Measurements from ENCODE around the gene MAPT.
"Not testable (repeated sequence)": the region's sequence is repeated elsewhere in the genome, so short reads cannot be mapped to it uniquely, and the experiment has no call there.

Gene MAPT

DNA sequence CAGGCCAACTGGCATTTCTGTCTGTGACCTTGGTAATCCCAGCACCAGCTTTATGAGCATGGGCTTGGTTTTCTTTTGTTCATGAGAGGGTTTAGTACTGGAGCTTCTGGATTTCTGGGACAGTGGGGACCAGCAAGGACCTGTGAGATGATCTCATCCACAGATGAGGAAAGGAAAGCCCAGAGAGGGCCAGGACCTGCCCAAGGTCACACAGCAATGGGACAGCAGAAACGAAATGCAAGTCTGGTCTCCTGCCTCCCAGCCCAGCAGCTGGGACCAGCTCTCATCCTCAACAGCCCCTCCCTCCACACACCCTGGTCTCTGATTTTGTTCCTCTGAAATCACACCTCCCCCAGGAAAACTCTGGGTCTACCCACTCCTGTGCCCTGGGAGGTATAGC, 42.5 kb upstream of the MAPT start:
- no peak for DNase-seq
- Mint-ChIP-seq H3K27ac (no peak overlapping the region), H3K9me3 (no peaks in the 10 kb centered on the region), H3K36me3 (ENCODE audit: low read depth) (no peaks in the 10 kb centered on the region), H3K27me3 (peaks cover 28% of the 10 kb centered on the region), H3K4me1 (ENCODE audit: low read depth) (peaks cover 4% of the 10 kb centered on the region), H3K4me3 (no peak overlapping the region)

DNA sequence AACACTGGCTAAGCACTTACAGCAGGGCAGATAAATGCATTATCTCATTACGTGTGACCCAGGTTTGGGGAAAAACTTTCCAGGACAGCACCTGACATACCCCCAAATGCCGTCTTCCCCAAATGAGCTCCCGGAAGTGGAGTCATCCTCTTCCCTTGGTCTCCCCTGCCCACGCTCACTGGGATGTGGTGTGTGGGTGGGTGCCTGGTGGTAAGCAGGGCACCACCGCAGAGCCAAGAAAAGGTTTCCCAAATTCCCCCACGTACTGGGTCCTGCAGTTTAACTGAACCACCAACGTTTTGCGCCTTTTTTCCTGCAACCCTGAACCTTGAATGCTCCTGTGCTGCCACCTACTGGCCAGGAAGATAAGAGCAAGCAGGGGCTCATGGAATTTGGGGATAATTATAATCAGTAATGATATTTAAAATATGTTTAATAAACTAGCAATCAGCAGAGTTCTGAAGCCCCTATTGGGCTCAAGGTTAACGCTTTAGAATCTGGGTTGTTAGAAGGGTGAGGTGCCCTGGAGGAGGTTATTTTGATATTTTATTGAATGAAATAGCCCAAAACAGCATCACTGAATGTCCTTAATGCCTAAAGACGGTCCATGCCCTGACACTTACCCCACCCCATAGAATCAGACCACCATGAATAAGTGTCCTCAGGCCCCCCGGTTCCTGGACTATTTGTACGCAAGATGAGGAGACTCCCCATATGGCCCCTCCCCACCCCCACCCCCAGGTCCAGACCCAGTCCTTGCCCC, 41.6 kb upstream of the MAPT start:
- H3K27ac Mint-ChIP-seq = no peak overlapping the region
- H3K36me3 Mint-ChIP-seq (ENCODE audit: low read depth) = no peaks in the 10 kb centered on the region
- no peak overlapping the region for H3K4me3 Mint-ChIP-seq
- DNase-seq = peak; percentile 72
- H3K27me3 Mint-ChIP-seq = peaks cover 31% of the 10 kb centered on the region
- no peaks in the 10 kb centered on the region for H3K9me3 Mint-ChIP-seq
- H3K4me1 Mint-ChIP-seq (ENCODE audit: low read depth) = peaks cover 4% of the 10 kb centered on the region

DNA sequence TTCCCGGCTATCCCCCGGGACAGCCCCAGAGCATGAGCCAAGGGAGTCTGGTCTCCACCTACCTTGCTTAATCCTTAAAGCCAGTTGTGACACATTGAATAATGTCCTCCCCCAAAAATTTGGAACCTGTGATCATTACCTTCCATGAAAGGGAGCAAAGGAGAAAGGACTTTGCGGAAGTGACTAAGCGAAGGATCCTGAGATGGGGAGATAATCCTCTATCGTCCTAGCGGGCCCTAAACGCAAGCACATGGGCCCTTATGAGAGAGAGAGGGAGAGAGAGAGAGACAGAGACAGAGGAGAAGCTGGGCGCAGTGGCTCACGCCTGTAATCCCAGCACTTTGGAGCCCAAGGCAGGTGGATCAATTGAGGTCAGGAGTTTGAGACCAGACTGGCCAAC, 40.1 kb upstream of the MAPT start:
- H3K27ac Mint-ChIP-seq = no peak overlapping the region
- peaks cover 41% of the 10 kb centered on the region for H3K27me3 Mint-ChIP-seq
- H3K4me1 Mint-ChIP-seq (ENCODE audit: low read depth) = peaks cover 4% of the 10 kb centered on the region
- DNase-seq = no peak
- H3K4me3 Mint-ChIP-seq = no peak overlapping the region
- no peaks in the 10 kb centered on the region for H3K36me3 Mint-ChIP-seq (ENCODE audit: low read depth)
- no peaks in the 10 kb centered on the region for H3K9me3 Mint-ChIP-seq

DNA sequence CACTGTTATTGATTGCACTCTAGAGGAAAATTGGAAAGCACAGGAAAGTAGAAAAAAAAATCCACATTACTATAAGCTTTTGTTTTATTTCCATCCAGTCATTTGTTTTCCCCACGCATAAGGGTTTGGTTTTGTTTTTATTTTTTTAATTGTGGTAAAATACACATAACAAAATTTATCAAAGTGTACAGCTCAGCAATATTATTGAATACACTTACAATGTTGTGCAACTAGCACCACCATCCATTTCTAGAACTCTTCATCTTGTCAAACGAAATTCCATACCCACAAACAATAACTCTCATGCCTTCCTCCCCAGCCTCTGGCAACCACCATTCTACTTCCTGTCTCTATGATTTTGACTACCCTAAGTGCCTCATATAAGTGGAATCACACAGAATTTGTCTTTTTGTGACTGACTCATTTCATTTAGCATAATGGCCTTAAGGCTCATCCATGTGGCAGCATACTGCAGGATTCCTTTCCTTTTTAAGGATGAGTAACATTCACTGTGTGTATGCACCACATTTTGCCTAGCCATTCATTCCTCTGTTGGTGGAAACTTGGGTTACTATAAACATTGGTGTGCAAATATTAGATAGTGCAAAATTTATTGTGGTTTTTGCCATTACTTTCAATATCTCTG, 38.5 kb upstream of the MAPT start:
- Mint-ChIP-seq H3K36me3 (ENCODE audit: low read depth) (no peaks in the 10 kb centered on the region), H3K27ac (no peak overlapping the region)

DNA sequence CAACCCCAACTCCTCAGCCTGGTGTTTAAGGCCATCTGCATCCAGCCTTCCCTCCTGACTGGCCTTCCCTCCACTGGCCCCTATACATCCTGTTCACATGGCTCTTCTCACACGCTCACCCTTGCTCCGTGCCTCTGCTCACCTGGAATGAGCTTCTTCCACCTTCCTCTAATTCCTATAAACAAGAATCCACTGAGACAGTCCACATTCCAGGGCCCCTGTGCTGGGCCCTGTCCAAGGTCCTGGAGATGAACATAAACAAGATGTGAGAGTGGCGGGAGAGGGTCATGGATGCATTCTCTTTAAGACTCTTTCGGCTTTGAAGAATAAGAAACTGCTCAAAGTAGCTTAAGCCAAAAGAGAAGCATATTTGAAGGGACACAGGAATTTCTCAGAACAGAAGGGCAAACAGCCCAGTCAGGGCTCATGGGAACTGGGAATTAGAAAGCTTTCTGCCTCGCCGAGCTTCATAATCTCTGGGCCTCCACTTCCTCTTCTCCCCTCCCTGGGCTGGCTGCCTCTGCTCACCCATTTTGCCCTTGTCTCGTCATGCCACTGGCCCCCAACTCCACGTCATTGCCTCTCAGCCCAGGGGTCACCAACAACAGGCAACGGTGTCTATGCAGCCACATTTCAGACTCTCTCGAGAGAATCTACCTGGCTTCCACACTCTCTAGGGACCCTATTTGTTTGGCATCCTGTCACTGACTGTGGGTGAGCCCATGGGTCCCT, 36.2 kb upstream of the MAPT start:
- Mint-ChIP-seq H3K9me3 (no peaks in the 10 kb centered on the region), H3K27me3 (peaks cover 47% of the 10 kb centered on the region), H3K36me3 (ENCODE audit: low read depth) (no peaks in the 10 kb centered on the region), H3K27ac (no peak overlapping the region), H3K4me3 (no peak overlapping the region), H3K4me1 (ENCODE audit: low read depth) (peaks cover 2% of the 10 kb centered on the region)
- no peak for DNase-seq

More for the DNA sequence above, 38.5 kb upstream of the MAPT start:
- Mint-ChIP-seq H3K9me3 (no peaks in the 10 kb centered on the region), H3K4me1 (ENCODE audit: low read depth) (peaks cover 4% of the 10 kb centered on the region), H3K4me3 (no peak overlapping the region), H3K27me3 (peaks cover 49% of the 10 kb centered on the region)
- DNase-seq = no peak

DNA sequence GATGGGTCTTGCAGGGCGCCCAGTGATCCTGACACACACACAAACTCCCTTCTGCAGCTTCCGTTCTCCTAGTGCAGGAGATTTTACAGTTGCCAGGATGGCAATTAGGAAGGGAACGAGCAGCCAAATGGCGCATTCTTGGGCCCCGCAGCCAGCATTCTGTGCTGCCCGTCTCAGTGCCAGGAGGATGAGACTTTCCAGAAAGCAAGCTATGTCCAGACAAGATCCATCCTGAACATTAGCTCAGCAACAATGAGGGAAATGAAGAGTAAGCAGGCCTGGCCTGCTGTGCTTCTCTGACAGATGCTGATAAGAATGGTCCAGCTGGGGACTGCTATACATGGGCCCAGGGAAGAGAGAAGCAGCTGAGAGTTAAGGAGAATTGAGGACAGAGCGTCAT, 33.2 kb upstream of the MAPT start:
- Mint-ChIP-seq H3K9me3 (no peaks in the 10 kb centered on the region), H3K27ac (no peak overlapping the region), H3K4me1 (ENCODE audit: low read depth) (no peaks in the 10 kb centered on the region), H3K4me3 (no peak overlapping the region), H3K36me3 (ENCODE audit: low read depth) (no peaks in the 10 kb centered on the region), H3K27me3 (peaks cover 50% of the 10 kb centered on the region)
- DNase-seq = no peak

DNA sequence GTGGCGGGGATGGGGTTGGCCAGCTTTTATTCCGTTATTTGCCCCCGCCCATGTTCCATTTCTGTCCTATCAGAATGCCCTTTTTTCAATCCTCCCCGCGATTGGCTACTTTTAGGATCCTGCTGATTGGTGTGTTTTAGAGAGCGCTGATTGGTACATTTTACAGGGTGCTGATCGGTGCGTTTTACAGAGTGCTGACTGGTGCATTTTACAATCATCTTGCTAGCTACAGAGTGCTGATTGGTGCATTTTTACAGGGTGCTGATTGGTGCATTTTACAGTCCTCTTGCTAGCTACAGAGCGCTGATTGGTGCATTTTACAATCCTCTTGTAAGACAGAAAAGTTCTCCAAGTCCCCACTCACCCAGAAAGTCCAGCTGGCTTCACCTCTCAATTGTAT, 32.2 kb upstream of the MAPT start:
- H3K4me3 Mint-ChIP-seq; H3K27ac Mint-ChIP-seq; H3K9me3 Mint-ChIP-seq; H3K36me3 Mint-ChIP-seq (ENCODE audit: low read depth); DNase-seq; H3K4me1 Mint-ChIP-seq (ENCODE audit: low read depth): not testable (repeated sequence)
- H3K27me3 Mint-ChIP-seq = peaks cover 50% of the 10 kb centered on the region

DNA sequence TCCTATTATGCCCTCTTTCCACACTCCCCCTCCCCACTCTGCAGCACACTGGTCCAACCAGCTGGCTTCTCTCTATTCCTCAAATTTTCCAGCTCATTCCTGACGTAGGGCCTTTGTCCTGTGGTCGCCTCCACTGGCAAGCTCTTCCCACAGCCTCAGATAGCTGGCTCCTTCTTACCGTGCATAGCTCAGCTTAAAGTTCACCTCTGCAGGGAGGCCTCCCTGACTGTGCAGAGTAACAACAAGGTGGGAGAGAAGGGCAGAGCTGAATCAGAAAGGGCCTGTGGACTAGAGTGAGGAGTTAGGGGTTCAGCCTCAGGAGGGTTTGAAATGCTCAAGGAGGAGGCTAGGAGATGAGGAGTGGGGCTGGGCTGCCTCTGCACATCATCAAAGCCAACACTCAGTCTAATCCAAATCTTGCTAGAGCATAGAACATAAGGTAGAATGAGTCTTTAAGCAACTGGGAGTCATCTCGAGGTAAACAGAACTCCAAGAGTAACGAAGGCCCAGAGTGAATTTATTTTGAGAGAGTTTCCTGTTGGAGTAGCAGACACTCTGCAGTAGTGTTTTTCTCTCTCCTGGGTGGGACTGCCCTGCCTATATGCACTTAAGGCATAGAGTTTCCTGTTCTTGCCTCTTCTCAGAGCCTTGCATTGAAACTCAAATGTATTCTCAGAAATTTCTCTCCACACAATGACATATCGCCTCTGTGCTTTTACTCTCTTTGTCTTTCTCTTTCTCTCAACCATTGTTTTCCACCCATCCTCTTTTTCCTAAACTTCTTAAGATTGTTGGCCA, 30.3 kb upstream of the MAPT start:
- no peak for DNase-seq
- Mint-ChIP-seq H3K9me3 (no peaks in the 10 kb centered on the region), H3K27ac (no peak overlapping the region), H3K27me3 (peaks cover 41% of the 10 kb centered on the region), H3K4me3 (no peak overlapping the region), H3K36me3 (ENCODE audit: low read depth) (no peaks in the 10 kb centered on the region), H3K4me1 (ENCODE audit: low read depth) (no peaks in the 10 kb centered on the region)

DNA sequence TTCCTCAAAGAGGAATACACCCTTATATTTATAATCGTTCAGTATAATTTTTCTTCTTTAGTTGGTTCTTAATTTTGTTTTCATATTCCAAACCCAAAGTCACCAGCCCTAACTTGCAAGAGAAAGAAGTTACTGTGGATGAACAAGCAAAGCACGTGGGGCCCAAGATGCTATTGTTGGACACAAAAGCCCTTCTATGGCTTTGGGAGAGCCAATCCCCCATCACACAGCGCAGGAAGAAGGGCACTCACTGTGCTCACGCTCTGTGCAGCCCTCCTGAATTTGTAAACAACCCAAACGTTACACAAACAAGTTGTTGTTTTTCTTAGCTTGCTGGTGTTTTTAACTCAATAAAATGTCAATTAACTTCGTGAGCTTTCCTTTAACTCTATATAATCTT, 27.2 kb upstream of the MAPT start:
- Mint-ChIP-seq H3K27me3 (peaks cover 27% of the 10 kb centered on the region), H3K27ac (no peak overlapping the region), H3K4me1 (ENCODE audit: low read depth) (peaks cover 7% of the 10 kb centered on the region), H3K36me3 (ENCODE audit: low read depth) (no peaks in the 10 kb centered on the region), H3K9me3 (no peaks in the 10 kb centered on the region), H3K4me3 (no peak overlapping the region)
- no peak for DNase-seq

DNA sequence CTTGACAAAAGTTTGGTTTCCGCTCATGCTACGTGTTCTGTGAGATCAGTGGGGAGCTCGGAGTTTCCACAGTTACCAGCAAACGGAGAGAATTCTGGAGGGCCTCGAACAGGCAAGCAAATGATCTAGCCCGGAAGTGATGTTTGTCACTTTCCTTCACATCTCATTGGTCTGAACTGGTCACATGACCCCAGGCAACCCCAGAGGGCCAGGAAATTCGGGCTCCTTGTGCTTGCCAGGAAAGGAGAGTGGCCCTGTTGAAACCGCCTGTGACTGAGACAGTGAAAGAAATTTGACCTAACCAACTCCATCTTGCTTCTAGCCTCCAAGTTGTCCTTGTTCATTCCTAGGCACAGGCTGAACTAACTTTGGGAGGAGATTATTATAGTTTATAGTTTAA, 26.7 kb upstream of the MAPT start:
- H3K36me3 Mint-ChIP-seq (ENCODE audit: low read depth) = no peaks in the 10 kb centered on the region

DNA sequence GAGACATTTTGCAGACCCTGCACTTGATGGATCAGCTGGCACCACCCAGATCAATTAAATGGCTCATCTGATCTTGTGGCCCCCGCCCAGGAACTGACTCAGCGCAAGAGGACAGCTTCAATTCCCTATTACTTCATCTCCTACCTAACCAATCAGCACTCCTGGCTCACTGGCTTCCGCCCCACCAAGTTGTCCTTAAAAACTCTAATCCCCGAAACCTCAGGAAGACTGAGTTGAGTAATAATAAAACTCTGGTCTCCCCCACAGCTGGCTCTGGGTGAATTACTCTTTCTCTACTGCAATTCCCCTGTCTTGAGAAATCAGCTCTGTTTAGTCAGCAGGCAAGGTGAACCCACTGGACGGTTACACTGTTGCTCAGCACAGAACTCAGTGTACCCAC, 26.1 kb upstream of the MAPT start:
- peaks cover 26% of the 10 kb centered on the region for H3K27me3 Mint-ChIP-seq
- no peaks in the 10 kb centered on the region for H3K36me3 Mint-ChIP-seq (ENCODE audit: low read depth)
- H3K4me3 Mint-ChIP-seq = no peak overlapping the region
- no peak for DNase-seq
- H3K27ac Mint-ChIP-seq = no peak overlapping the region
- H3K9me3 Mint-ChIP-seq = no peaks in the 10 kb centered on the region
- peaks cover 8% of the 10 kb centered on the region for H3K4me1 Mint-ChIP-seq (ENCODE audit: low read depth)

More for the DNA sequence above, 26.7 kb upstream of the MAPT start:
- no peak for DNase-seq
- Mint-ChIP-seq H3K9me3 (no peaks in the 10 kb centered on the region), H3K27ac (no peak overlapping the region), H3K27me3 (peaks cover 26% of the 10 kb centered on the region), H3K4me1 (ENCODE audit: low read depth) (peaks cover 7% of the 10 kb centered on the region), H3K4me3 (no peak overlapping the region)

DNA sequence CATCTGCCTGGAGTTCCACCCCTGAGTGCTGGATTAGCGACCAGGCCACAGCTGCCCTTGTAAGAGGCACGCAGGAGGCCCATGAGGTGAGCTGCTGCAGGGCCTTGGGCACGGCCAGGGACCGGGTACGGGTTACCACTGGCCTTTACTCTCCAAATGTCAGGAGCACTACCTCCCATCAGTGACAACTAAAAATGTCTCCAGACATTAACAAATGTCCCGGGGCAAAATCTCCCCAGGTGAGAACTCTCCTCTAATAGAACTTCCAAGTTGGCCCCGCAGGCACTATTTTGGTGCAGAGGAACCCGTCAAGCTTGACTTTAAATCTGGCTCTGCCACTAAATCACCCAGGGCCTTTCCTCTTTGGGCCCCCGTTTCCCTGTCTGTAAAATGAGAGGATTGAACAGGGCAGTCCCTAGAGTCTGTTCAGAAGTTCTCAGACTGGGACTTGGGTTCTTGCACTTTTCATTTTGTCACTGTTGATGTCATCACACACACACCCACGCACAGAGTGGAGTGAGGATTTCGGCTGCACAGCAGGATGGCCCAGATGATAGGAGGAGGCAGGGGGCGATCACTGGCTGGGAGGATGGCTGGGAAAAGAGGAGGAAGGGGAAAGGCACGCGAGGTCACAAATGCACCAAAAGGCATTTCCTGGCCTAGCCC, 24.5 kb upstream of the MAPT start:
- Mint-ChIP-seq H3K4me1 (ENCODE audit: low read depth) (peaks cover 17% of the 10 kb centered on the region), H3K36me3 (ENCODE audit: low read depth) (no peaks in the 10 kb centered on the region), H3K9me3 (no peaks in the 10 kb centered on the region), H3K27me3 (peaks cover 14% of the 10 kb centered on the region), H3K27ac (no peak overlapping the region), H3K4me3 (no peak overlapping the region)
- DNase-seq = no peak

DNA sequence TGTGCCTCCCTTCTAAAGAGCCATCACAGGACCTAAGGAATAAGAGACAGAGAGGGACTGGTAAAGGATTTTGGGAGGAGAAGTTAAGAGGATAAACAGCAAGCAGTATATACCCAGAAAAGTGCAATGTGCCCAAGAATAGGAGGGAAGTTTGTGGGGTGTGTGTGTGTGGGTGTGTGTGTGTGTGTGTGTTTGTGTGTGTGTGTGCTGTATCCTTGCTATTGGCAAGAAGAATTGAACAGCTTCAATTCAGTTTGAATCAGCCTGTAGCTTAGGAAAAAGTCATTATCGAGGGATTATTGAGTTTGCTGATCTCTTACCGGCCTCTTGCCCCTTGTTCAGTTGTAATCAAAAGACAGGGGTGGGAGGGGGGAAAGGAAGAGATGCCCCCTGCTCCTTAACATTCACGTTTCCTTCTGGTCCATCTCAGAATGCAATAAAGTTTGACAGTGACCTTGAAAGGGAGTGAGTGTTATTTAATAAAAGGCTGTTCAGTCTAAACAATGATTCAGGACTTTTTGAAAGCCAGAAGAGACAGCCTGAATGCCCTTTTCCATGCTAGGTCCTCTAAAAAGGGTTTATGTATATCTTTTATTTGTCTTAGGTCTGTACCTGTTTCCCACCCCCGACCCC, 23.9 kb upstream of the MAPT start:
- H3K4me3 Mint-ChIP-seq = no peak overlapping the region
- H3K27me3 Mint-ChIP-seq = peaks cover 9% of the 10 kb centered on the region
- H3K4me1 Mint-ChIP-seq (ENCODE audit: low read depth) = peaks cover 17% of the 10 kb centered on the region
- H3K36me3 Mint-ChIP-seq (ENCODE audit: low read depth) = no peaks in the 10 kb centered on the region
- H3K27ac Mint-ChIP-seq = no peak overlapping the region
- no peaks in the 10 kb centered on the region for H3K9me3 Mint-ChIP-seq
- no peak for DNase-seq

DNA sequence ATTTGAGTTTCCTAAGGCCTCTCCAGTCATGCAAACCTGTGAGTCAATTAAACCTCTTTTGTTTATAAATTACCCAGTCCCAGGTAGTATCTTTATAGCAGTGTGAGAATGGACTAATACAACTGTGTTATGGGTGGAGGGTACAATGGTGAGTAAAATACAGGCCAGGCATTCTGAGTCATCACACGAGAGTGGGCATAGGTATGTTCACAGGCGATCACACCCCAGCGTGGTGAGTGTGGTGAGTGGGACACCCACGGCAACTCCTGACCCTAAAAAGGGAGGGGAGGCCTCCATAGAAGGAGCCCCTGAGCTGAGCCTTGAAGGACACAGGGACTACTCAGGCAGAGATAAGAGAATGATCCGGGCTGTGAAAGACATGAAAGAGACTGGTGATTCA, 22.6 kb upstream of the MAPT start:
- H3K27ac Mint-ChIP-seq = no peak overlapping the region
- no peak overlapping the region for H3K4me3 Mint-ChIP-seq
- peaks cover 17% of the 10 kb centered on the region for H3K4me1 Mint-ChIP-seq (ENCODE audit: low read depth)
- H3K27me3 Mint-ChIP-seq = peaks cover 8% of the 10 kb centered on the region
- DNase-seq = no peak
- H3K9me3 Mint-ChIP-seq = no peaks in the 10 kb centered on the region
- no peaks in the 10 kb centered on the region for H3K36me3 Mint-ChIP-seq (ENCODE audit: low read depth)

Measured in activated T-cell treated with anti-CD3 and anti-CD28 coated beads, Interleukin-2, amount 50 U/mL, for 24 hours (primary cell).